Heart left ventricle (tissue), 13 donors: ENCODE data around the gene MPPED1.

Source experiments
- POLR2A ChIP-seq, 2 donors: fragments of 450-650 bp; IDR thresholded peaks; one replicate each; pipeline ENCODE4 v1.6.1; 2017; ENCODE audit warnings: antibody characterized with exemption in 2 of 2, mild to moderate bottlenecking in 2 of 2, moderate library complexity in 2 of 2
- TF ChIP-seq, protein P1 (sequence below), 12 donors: fragments of 200-600 bp; sonication (generic) in 4 of 12; IDR thresholded peaks; one replicate each; pipeline versions ENCODE4 v1.5.0 to v1.8.0; 2018 to 2022; ENCODE audit warnings: antibody characterized with exemption in 12 of 12, mild to moderate bottlenecking in 5 of 12
- donor health status: ischemic (EF 13 %, LVEDD 7.1; RV severe dilation, severe dysfunction).
- donor health status: DM: no; HTN: yes; CAD: no.
- donor health status: DM: no; HTN: no; CAD: no.
- donor health status: ischemic (EF 25% LVEDD 6.9; RV normal size, moderate dysfunction).
- donor health status: ischemic (EF 25% LVEDD 5.7; RV mildly dilated, moderate dysfunction).
- donor health status: ischemic (EF 35%, LVEDD 5.7; RV mildly dilated, moderate dysfunction).
- donor health status: nonischemic (EF 11% LVEDD 7.7; RV severe dilation, severe dysfunction).
- donor health status: DM: yes; HTN: yes; CAD: no.
- donor health status: PGD.
- donor health status: ischemic (EF 29% LVEDD 5.4; RV normal size, mild dysfunction).
- donor health status: nonischemic (EF 23%, LVEDD 6.1; RV moderate dilation, normal function).

DNA sequence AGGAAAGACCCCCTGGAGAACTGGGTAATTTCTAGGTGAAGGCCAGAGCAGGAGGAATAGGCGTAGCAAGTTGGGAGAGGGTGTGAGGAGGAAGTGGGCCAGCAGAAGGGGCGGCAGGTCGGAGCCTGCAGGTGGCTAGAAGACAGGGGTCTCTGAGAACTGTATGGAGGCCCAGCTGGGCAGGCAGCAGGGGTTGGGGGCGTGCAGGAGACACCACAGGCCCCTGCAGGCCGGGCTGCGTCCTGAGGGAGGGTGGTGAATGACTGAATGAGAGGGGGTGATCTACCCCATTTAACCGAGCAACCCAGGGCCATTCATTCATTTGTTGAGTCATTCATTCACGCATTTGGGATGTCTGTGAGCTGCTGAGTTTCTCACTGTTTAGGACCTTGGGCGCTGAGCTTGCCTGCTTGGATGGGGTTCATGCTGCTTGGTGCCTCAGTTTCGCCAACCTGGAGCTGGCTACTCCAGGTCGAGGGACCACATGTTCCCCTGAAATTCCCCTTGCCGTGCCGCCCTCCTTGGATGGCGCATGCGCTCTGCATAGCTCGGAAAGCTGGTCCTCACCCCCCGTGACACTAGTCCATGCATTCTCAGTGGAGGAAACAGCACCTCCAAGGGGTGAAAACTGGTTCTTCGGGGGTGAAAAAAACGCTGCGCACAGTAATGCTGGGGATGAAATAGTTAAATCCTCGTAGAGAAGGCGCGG is 15.6 kb downstream of the MPPED1 start:
- TF ChIP-seq, protein P1, sequence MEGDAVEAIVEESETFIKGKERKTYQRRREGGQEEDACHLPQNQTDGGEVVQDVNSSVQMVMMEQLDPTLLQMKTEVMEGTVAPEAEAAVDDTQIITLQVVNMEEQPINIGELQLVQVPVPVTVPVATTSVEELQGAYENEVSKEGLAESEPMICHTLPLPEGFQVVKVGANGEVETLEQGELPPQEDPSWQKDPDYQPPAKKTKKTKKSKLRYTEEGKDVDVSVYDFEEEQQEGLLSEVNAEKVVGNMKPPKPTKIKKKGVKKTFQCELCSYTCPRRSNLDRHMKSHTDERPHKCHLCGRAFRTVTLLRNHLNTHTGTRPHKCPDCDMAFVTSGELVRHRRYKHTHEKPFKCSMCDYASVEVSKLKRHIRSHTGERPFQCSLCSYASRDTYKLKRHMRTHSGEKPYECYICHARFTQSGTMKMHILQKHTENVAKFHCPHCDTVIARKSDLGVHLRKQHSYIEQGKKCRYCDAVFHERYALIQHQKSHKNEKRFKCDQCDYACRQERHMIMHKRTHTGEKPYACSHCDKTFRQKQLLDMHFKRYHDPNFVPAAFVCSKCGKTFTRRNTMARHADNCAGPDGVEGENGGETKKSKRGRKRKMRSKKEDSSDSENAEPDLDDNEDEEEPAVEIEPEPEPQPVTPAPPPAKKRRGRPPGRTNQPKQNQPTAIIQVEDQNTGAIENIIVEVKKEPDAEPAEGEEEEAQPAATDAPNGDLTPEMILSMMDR (IDR thresholded peaks at IDR 0.05) = no peak
- TF ChIP-seq POLR2A (IDR thresholded peaks at IDR 0.05) = no peak
